Breast epithelium (tissue), 4 donors: ENCODE results near the gene NOC3L. TPM values are rescaled to one million over a fixed set of nuclear protein-coding genes. Genes with fewer than 3 reads are reported as not detected.
A peak's percentile ranks its signal among the peaks of the same experiment; 100 is the strongest.

ENCODE experiments used
- DNase-seq, 2 donors: peaks; one replicate each; pipeline ENCODE4 v3.0.0-alpha.2; 2019; ENCODE audit warnings: low spot score in 2 of 2
- H3K27ac ChIP-seq, 2 donors: fragments of 200-600 bp; sonication (generic) in 1 of 2; one replicate each; pipeline ENCODE4 v1.5.1; 2016 to 2019; ENCODE audit warnings: mild to moderate bottlenecking in 1 of 2
- H3K27me3 ChIP-seq, 2 donors: fragments of 200-600 bp; sonication (generic) in 1 of 2; one replicate each; pipeline versions ENCODE4 v1.5.1 to v1.6.0; 2017 to 2019; ENCODE audit warnings: control low read depth in 1 of 2, mild to moderate bottlenecking in 1 of 2
- H3K36me3 ChIP-seq: fragments of 200-600 bp; one replicate; pipeline ENCODE4 v1.5.1; 2019
- H3K4me1 ChIP-seq, 2 donors: fragments of 200-600 bp; sonication (generic); one replicate each; pipeline ENCODE4 v1.5.1; 2016 to 2019; ENCODE audit warnings: control low read depth in 1 of 2
- H3K4me3 ChIP-seq, 3 donors: fragments of 200-600 bp; sonication (generic); 1 replicate in 2 of 3; 2 replicates in 1 of 3; pipeline ENCODE4 v1.5.1; 2016 to 2019; ENCODE audit warnings: mild to moderate bottlenecking in 3 of 3, moderate library complexity in 2 of 3
- H3K9me3 ChIP-seq, 2 donors: fragments of 200-600 bp; sonication (generic) in 1 of 2; one replicate each; pipeline ENCODE4 v1.5.1; 2016 to 2019; ENCODE audit warnings: control low read depth in 1 of 2
- POLR2A ChIP-seq: fragments of 450-650 bp; IDR thresholded peaks from one replicate; pipeline ENCODE4 v1.6.1; 2016; ENCODE audit warnings: antibody characterized with exemption, mild to moderate bottlenecking, moderate library complexity
- POLR2AphosphoS5 ChIP-seq, 3 donors: sonication (generic); formaldehyde crosslinking; IDR thresholded peaks; one replicate each; pipeline ENCODE4 v1.6.1; 2017; ENCODE audit warnings: antibody characterized with exemption in 3 of 3
- intact Hi-C: fragments of 100-400 bp; cut with DNase I; formaldehyde crosslinking; loops from one replicate; pipeline ENCODE4 v1.15.1; 2023; ENCODE audit warnings: low total_unique reads
- total RNA-seq, 3 donors: library from RNA; depleted of rRNA; stranded (reverse); fragments of >200 nt; gene quantifications; one replicate each; pipeline ENCODE4 v1.1.0, GENCODE V29; 2016
- TF ChIP-seq, protein P1 (sequence below), 3 donors: fragments of 450-650 bp; IDR thresholded peaks; one replicate each; pipeline ENCODE4 v1.5.1; 2016 to 2017; ENCODE audit warnings: antibody characterized with exemption in 3 of 3, mild to moderate bottlenecking in 3 of 3, moderate library complexity in 3 of 3

Gene NOC3L
- total RNA-seq, 3 donors from 2014 or later = 14.9 to 26.2 (median 25.6) TPM

DNA sequence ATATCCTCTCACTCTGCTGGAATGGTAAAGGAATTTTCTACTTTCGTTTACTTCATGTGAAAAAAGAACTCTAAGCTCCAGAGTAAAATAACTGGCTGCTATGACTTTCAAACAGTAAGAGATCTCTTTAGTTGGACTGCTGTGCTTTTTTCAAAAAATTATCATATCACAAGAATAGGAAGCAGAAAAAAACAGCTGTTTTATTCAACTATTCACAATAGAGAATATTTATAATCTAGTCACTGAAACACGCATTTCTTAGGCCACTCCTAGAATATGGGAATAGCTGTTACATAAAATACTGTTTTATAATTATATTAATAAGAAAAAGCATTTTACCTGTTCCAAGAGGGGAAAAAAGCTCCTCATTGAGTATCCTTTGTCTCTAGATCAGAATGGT, 29.7 kb downstream of the NOC3L start:
- Histone ChIP-seq H3K27ac (no peak overlapping the region), H3K9me3 (no peaks in the 10 kb centered on the region), H3K36me3 (peaks cover 13% of the 10 kb centered on the region), H3K4me3 (no peak overlapping the region), H3K27me3 (no peaks in the 10 kb centered on the region), H3K4me1 (no peaks in the 10 kb centered on the region)
- TF ChIP-seq POLR2A = no peak
- TF ChIP-seq, protein P1, sequence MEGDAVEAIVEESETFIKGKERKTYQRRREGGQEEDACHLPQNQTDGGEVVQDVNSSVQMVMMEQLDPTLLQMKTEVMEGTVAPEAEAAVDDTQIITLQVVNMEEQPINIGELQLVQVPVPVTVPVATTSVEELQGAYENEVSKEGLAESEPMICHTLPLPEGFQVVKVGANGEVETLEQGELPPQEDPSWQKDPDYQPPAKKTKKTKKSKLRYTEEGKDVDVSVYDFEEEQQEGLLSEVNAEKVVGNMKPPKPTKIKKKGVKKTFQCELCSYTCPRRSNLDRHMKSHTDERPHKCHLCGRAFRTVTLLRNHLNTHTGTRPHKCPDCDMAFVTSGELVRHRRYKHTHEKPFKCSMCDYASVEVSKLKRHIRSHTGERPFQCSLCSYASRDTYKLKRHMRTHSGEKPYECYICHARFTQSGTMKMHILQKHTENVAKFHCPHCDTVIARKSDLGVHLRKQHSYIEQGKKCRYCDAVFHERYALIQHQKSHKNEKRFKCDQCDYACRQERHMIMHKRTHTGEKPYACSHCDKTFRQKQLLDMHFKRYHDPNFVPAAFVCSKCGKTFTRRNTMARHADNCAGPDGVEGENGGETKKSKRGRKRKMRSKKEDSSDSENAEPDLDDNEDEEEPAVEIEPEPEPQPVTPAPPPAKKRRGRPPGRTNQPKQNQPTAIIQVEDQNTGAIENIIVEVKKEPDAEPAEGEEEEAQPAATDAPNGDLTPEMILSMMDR (IDR thresholded peaks at IDR 0.05) = no peak
- no peak for TF ChIP-seq POLR2AphosphoS5 (IDR thresholded peaks at IDR 0.05)
- no peak for DNase-seq
- intact Hi-C loops = no loop called here

- H3K9me3 ChIP-seq = no peaks in the 10 kb centered on the region
- no peak overlapping the region for H3K4me3 ChIP-seq
- TF ChIP-seq, protein P1 (IDR thresholded peaks at IDR 0.05) = no peak
- TF ChIP-seq POLR2AphosphoS5 (IDR thresholded peaks at IDR 0.05) (no peak), POLR2A (no peak)
- DNase-seq = no peak
- H3K36me3 ChIP-seq = peaks cover under 1% of the 10 kb centered on the region
- H3K27ac ChIP-seq = no peak overlapping the region
- intact Hi-C loops = no loop called here
- no peaks in the 10 kb centered on the region for H3K27me3 ChIP-seq
- no peaks in the 10 kb centered on the region for H3K4me1 ChIP-seq
Measured at GRCh38 chr10:94328613-94329012, 34.1 kb downstream of the NOC3L start.

GRCh38 chr10:94327649-94328048, 35.1 kb downstream of the NOC3L start:
- no peaks in the 10 kb centered on the region for H3K4me1 ChIP-seq
- intact Hi-C loops = no loop called here
- no peak for DNase-seq
- no peaks in the 10 kb centered on the region for H3K36me3 ChIP-seq
- H3K4me3 ChIP-seq = no peak overlapping the region
- H3K27ac ChIP-seq = no peak overlapping the region
- H3K9me3 ChIP-seq = no peaks in the 10 kb centered on the region
- TF ChIP-seq POLR2A = no peak
- TF ChIP-seq, protein P1 (IDR thresholded peaks at IDR 0.05) = no peak
- TF ChIP-seq POLR2AphosphoS5 (IDR thresholded peaks at IDR 0.05) = no peak
- H3K27me3 ChIP-seq = no peaks in the 10 kb centered on the region

DNA sequence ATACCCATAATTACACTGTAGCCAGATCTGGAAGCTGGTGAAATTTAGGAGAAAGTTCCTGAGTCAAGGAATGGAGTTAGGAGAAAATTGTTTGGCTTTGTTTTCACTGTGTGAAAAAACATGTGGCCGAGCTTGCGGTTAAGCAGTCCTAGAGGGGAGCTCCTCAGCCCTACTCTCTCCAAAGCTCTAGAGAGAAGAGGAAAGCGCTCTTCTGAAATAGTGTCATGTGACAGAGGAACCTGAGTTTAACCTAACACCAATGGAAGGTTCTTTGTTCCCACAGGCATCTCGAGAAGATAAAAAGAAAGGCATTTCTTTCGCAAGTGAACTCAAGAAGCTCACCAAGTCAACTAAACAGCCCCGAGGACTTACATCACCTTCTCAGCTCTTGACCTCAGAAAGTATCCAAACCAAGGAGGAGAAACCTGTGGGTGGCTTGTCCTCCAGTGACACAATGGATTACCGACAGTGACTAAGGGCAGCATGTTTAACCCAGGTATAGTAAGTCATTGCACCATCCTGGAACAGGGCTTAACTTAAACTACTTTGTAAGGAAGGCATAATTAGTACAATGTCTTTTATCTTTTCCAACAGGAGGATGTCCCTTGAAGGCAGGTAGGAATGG, 38.0 kb downstream of the NOC3L start:
- H3K36me3 ChIP-seq = no peaks in the 10 kb centered on the region
- H3K27me3 ChIP-seq = no peaks in the 10 kb centered on the region
- no peak for DNase-seq
- no peak overlapping the region for H3K27ac ChIP-seq
- no peak overlapping the region for H3K4me3 ChIP-seq
- intact Hi-C loops = no loop called here
- TF ChIP-seq, protein P1 (IDR thresholded peaks at IDR 0.05) = no peak
- TF ChIP-seq POLR2AphosphoS5 (IDR thresholded peaks at IDR 0.05) (no peak), POLR2A (no peak)
- no peaks in the 10 kb centered on the region for H3K9me3 ChIP-seq
- no peaks in the 10 kb centered on the region for H3K4me1 ChIP-seq

- H3K27ac ChIP-seq = no peak overlapping the region
- intact Hi-C loops = no loop called here
- H3K36me3 ChIP-seq = no peaks in the 10 kb centered on the region
- no peaks in the 10 kb centered on the region for H3K9me3 ChIP-seq
- H3K4me3 ChIP-seq = no peak overlapping the region
- no peak for TF ChIP-seq POLR2AphosphoS5 (IDR thresholded peaks at IDR 0.05)
- TF ChIP-seq, protein P1 (IDR thresholded peaks at IDR 0.05) = peak; percentile 68 to 84 (median 76)
- DNase-seq = peak; percentile 37 to 71
- no peaks in the 10 kb centered on the region for H3K27me3 ChIP-seq
- H3K4me1 ChIP-seq = no peaks in the 10 kb centered on the region
Measured at GRCh38 chr10:94320285-94320914, 42.3 kb downstream of the NOC3L start.
